ENCODE results near the gene GABRG3. TPM values are rescaled to one million over a fixed set of nuclear protein-coding genes. Genes with fewer than 3 reads are reported as not detected.

The GABRG3 gene
- polyA plus RNA-seq, 1 donor = 0.57 TPM

GRCh38 chr15:27235681-27236080, 264.7 kb downstream of the GABRG3 start:
- no peak for DNase-seq
- Histone ChIP-seq H3K4me3 (ENCODE audit: low read length) (no peak overlapping the region), H3K27ac (ENCODE audit: low read length) (no peak overlapping the region), H3K9me3 (ENCODE audit: control insufficient read depth, low read depth, low read length) (no peaks in the 10 kb centered on the region), H3K4me1 (ENCODE audit: control insufficient read depth, insufficient read depth, low read length) (no peaks in the 10 kb centered on the region), H3K36me3 (ENCODE audit: control insufficient read depth, insufficient read depth, low read length) (no peaks in the 10 kb centered on the region), H3K27me3 (ENCODE audit: control insufficient read depth, insufficient read depth, low read length) (no peaks in the 10 kb centered on the region)
- WGBS (ENCODE audit: insufficient coverage, low lambda C conversion rate) = no CpG with 5 or more reads among the region's 2 CpGs

- DNase-seq = no peak
- no peak overlapping the region for H3K27ac ChIP-seq (ENCODE audit: low read length)
- no peaks in the 10 kb centered on the region for H3K36me3 ChIP-seq (ENCODE audit: control insufficient read depth, insufficient read depth, low read length)
- H3K4me3 ChIP-seq (ENCODE audit: low read length) = no peak overlapping the region
- no peaks in the 10 kb centered on the region for H3K27me3 ChIP-seq (ENCODE audit: control insufficient read depth, insufficient read depth, low read length)
- no peaks in the 10 kb centered on the region for H3K4me1 ChIP-seq (ENCODE audit: control insufficient read depth, insufficient read depth, low read length)
- 100% methylated on average over 1 of the region's 7 CpGs for WGBS (ENCODE audit: insufficient coverage, low lambda C conversion rate)
- H3K9me3 ChIP-seq (ENCODE audit: control insufficient read depth, low read depth, low read length) = no peaks in the 10 kb centered on the region
Observed at GRCh38 chr15:27237319-27237939, 266.4 kb downstream of the GABRG3 start.

- no peak overlapping the region for H3K27ac ChIP-seq (ENCODE audit: low read length)
- no peaks in the 10 kb centered on the region for H3K27me3 ChIP-seq (ENCODE audit: control insufficient read depth, insufficient read depth, low read length)
- H3K9me3 ChIP-seq (ENCODE audit: control insufficient read depth, low read depth, low read length) = no peaks in the 10 kb centered on the region
- DNase-seq = no peak
- H3K4me1 ChIP-seq (ENCODE audit: control insufficient read depth, insufficient read depth, low read length) = no peaks in the 10 kb centered on the region
- no CpG with 5 or more reads among the region's 12 CpGs for WGBS (ENCODE audit: insufficient coverage, low lambda C conversion rate)
- no peak overlapping the region for H3K4me3 ChIP-seq (ENCODE audit: low read length)
- H3K36me3 ChIP-seq (ENCODE audit: control insufficient read depth, insufficient read depth, low read length) = no peaks in the 10 kb centered on the region
Observed at GRCh38 chr15:27238209-27238608, 267.2 kb downstream of the GABRG3 start.

GRCh38 chr15:27238707-27239423, 267.9 kb downstream of the GABRG3 start:
- Histone ChIP-seq H3K4me1 (ENCODE audit: control insufficient read depth, insufficient read depth, low read length) (no peaks in the 10 kb centered on the region), H3K9me3 (ENCODE audit: control insufficient read depth, low read depth, low read length) (no peaks in the 10 kb centered on the region)

GRCh38 chr15:27241943-27242342, 271.0 kb downstream of the GABRG3 start:
- H3K4me3 ChIP-seq (ENCODE audit: low read length) = no peak overlapping the region
- H3K9me3 ChIP-seq (ENCODE audit: control insufficient read depth, low read depth, low read length) = no peaks in the 10 kb centered on the region
- H3K27me3 ChIP-seq (ENCODE audit: control insufficient read depth, insufficient read depth, low read length) = no peaks in the 10 kb centered on the region
- no peak for DNase-seq
- WGBS (ENCODE audit: insufficient coverage, low lambda C conversion rate) = no CpG with 5 or more reads among the region's 2 CpGs
- no peaks in the 10 kb centered on the region for H3K4me1 ChIP-seq (ENCODE audit: control insufficient read depth, insufficient read depth, low read length)
- H3K36me3 ChIP-seq (ENCODE audit: control insufficient read depth, insufficient read depth, low read length) = no peaks in the 10 kb centered on the region
- no peak overlapping the region for H3K27ac ChIP-seq (ENCODE audit: low read length)

More at GRCh38 chr15:27238707-27239423, 267.9 kb downstream of the GABRG3 start:
- Histone ChIP-seq H3K27ac (ENCODE audit: low read length) (no peak overlapping the region), H3K36me3 (ENCODE audit: control insufficient read depth, insufficient read depth, low read length) (no peaks in the 10 kb centered on the region), H3K27me3 (ENCODE audit: control insufficient read depth, insufficient read depth, low read length) (no peaks in the 10 kb centered on the region), H3K4me3 (ENCODE audit: low read length) (no peak overlapping the region)
- no peak for DNase-seq
- WGBS (ENCODE audit: insufficient coverage, low lambda C conversion rate) = 63% methylated on average over 7 of the region's 10 CpGs

- no peaks in the 10 kb centered on the region for H3K27me3 ChIP-seq (ENCODE audit: control insufficient read depth, insufficient read depth, low read length)
- no peak for DNase-seq
- no peak overlapping the region for H3K4me3 ChIP-seq (ENCODE audit: low read length)
- H3K27ac ChIP-seq (ENCODE audit: low read length) = no peak overlapping the region
- H3K9me3 ChIP-seq (ENCODE audit: control insufficient read depth, low read depth, low read length) = no peaks in the 10 kb centered on the region
- H3K4me1 ChIP-seq (ENCODE audit: control insufficient read depth, insufficient read depth, low read length) = no peaks in the 10 kb centered on the region
- no peaks in the 10 kb centered on the region for H3K36me3 ChIP-seq (ENCODE audit: control insufficient read depth, insufficient read depth, low read length)
- WGBS (ENCODE audit: insufficient coverage, low lambda C conversion rate) = 90% methylated on average over 2 of the region's 3 CpGs
Observed at GRCh38 chr15:27244047-27244446, 273.1 kb downstream of the GABRG3 start.

GRCh38 chr15:27248251-27248650, 277.3 kb downstream of the GABRG3 start:
- no peaks in the 10 kb centered on the region for H3K36me3 ChIP-seq (ENCODE audit: control insufficient read depth, insufficient read depth, low read length)
- no peak for DNase-seq
- H3K4me1 ChIP-seq (ENCODE audit: control insufficient read depth, insufficient read depth, low read length) = no peaks in the 10 kb centered on the region
- no peak overlapping the region for H3K27ac ChIP-seq (ENCODE audit: low read length)
- WGBS (ENCODE audit: insufficient coverage, low lambda C conversion rate) = no CpG with 5 or more reads among the region's 3 CpGs
- no peaks in the 10 kb centered on the region for H3K9me3 ChIP-seq (ENCODE audit: control insufficient read depth, low read depth, low read length)
- H3K4me3 ChIP-seq (ENCODE audit: low read length) = no peak overlapping the region
- no peaks in the 10 kb centered on the region for H3K27me3 ChIP-seq (ENCODE audit: control insufficient read depth, insufficient read depth, low read length)

GRCh38 chr15:27249046-27249759, 278.2 kb downstream of the GABRG3 start:
- no peaks in the 10 kb centered on the region for H3K9me3 ChIP-seq (ENCODE audit: control insufficient read depth, low read depth, low read length)
- no peak overlapping the region for H3K27ac ChIP-seq (ENCODE audit: low read length)
- H3K36me3 ChIP-seq (ENCODE audit: control insufficient read depth, insufficient read depth, low read length) = no peaks in the 10 kb centered on the region
- DNase-seq = no peak
- no peaks in the 10 kb centered on the region for H3K4me1 ChIP-seq (ENCODE audit: control insufficient read depth, insufficient read depth, low read length)
- WGBS (ENCODE audit: insufficient coverage, low lambda C conversion rate) = no CpG with 5 or more reads among the region's 23 CpGs
- no peak overlapping the region for H3K4me3 ChIP-seq (ENCODE audit: low read length)
- H3K27me3 ChIP-seq (ENCODE audit: control insufficient read depth, insufficient read depth, low read length) = no peaks in the 10 kb centered on the region

GRCh38 chr15:27249760-27250109, 278.8 kb downstream of the GABRG3 start:
- H3K27me3 ChIP-seq (ENCODE audit: control insufficient read depth, insufficient read depth, low read length) = no peaks in the 10 kb centered on the region
- no peaks in the 10 kb centered on the region for H3K9me3 ChIP-seq (ENCODE audit: control insufficient read depth, low read depth, low read length)
- H3K27ac ChIP-seq (ENCODE audit: low read length) = no peak overlapping the region
- no peak for DNase-seq
- no peak overlapping the region for H3K4me3 ChIP-seq (ENCODE audit: low read length)
- H3K36me3 ChIP-seq (ENCODE audit: control insufficient read depth, insufficient read depth, low read length) = no peaks in the 10 kb centered on the region
- WGBS (ENCODE audit: insufficient coverage, low lambda C conversion rate) = no CpG with 5 or more reads among the region's 3 CpGs
- H3K4me1 ChIP-seq (ENCODE audit: control insufficient read depth, insufficient read depth, low read length) = no peaks in the 10 kb centered on the region

- Histone ChIP-seq H3K36me3 (ENCODE audit: control insufficient read depth, insufficient read depth, low read length) (no peaks in the 10 kb centered on the region), H3K27ac (ENCODE audit: low read length) (no peak overlapping the region), H3K9me3 (ENCODE audit: control insufficient read depth, low read depth, low read length) (no peaks in the 10 kb centered on the region), H3K4me1 (ENCODE audit: control insufficient read depth, insufficient read depth, low read length) (no peaks in the 10 kb centered on the region), H3K4me3 (ENCODE audit: low read length) (no peak overlapping the region), H3K27me3 (ENCODE audit: control insufficient read depth, insufficient read depth, low read length) (no peaks in the 10 kb centered on the region)
- no CpG with 5 or more reads among the region's 6 CpGs for WGBS (ENCODE audit: insufficient coverage, low lambda C conversion rate)
- DNase-seq = peak; percentile 12 to 19
Observed at GRCh38 chr15:27250223-27250622, 279.2 kb downstream of the GABRG3 start.

Measured in large intestine (tissue), 3 donors.